H9 (cell line): ENCODE measurements around the gene CCL13. TPM values are rescaled to one million over a fixed set of nuclear protein-coding genes. Genes with fewer than 3 reads are reported as not detected.

Source experiments
- DNase-seq: peaks from one replicate; pipeline ENCODE4 v3.0.0-alpha.2; 2017
- H2AFZ ChIP-seq: one replicate; pipeline ENCODE4 v1.6.1; 2013; ENCODE audit warnings: mild to moderate bottlenecking, low read length, control low read depth, moderate library complexity
- H2AK5ac ChIP-seq: 2 replicates; pipeline ENCODE4 v1.6.1; 2013; ENCODE audit warnings: low read length, control low read depth, mixed read lengths; ENCODE audit not compliant: insufficient read length
- H2BK120ac ChIP-seq: one replicate; pipeline ENCODE4 v1.6.1; 2013; ENCODE audit warnings: low read depth, mild to moderate bottlenecking, low read length, control low read depth, inconsistent platforms; ENCODE audit not compliant: poor library complexity, severe bottlenecking
- H2BK12ac ChIP-seq: 2 replicates; pipeline ENCODE4 v1.6.1; 2013; ENCODE audit warnings: low read length, control low read depth, mixed read lengths, low read depth; ENCODE audit not compliant: insufficient read length
- H2BK15ac ChIP-seq: 2 replicates; pipeline ENCODE4 v1.6.1; 2013; ENCODE audit warnings: low read depth, low read length, control low read depth
- H2BK20ac ChIP-seq: one replicate; pipeline ENCODE4 v1.6.1; 2013; ENCODE audit warnings: low read depth, mild to moderate bottlenecking, low read length, control low read depth, inconsistent platforms; ENCODE audit not compliant: poor library complexity, severe bottlenecking
- H2BK5ac ChIP-seq: 2 replicates; pipeline ENCODE4 v1.6.1; 2013; ENCODE audit warnings: low read length, control low read depth, mixed read lengths; ENCODE audit not compliant: insufficient read length
- H3K14ac ChIP-seq: 2 replicates; pipeline ENCODE4 v1.6.1; 2013; ENCODE audit warnings: low read length, control low read depth; ENCODE audit not compliant: insufficient read depth
- H3K18ac ChIP-seq: 2 replicates; pipeline ENCODE4 v1.6.1; 2013; ENCODE audit warnings: low read depth, mild to moderate bottlenecking, mixed read lengths, low read length, control low read depth; ENCODE audit not compliant: insufficient read length
- H3K23ac ChIP-seq: 2 replicates; pipeline ENCODE4 v1.6.1; 2013; ENCODE audit warnings: low read length, control low read depth, mixed read lengths, low read depth; ENCODE audit not compliant: insufficient read length
- H3K23me2 ChIP-seq: 2 replicates; pipeline ENCODE4 v1.6.1; 2013; ENCODE audit warnings: low read depth, mild to moderate bottlenecking, mixed read lengths, low read length, control low read depth; ENCODE audit not compliant: insufficient read length, poor library complexity, severe bottlenecking
- H3K27ac ChIP-seq: 2 replicates; pipeline ENCODE4 v1.5.1; 2013; ENCODE audit warnings: low read length, control low read depth, mixed read lengths, low read depth; ENCODE audit not compliant: insufficient read length
- H3K27me3 ChIP-seq: 2 replicates; pipeline ENCODE4 v1.6.1; 2013; ENCODE audit warnings: low read length, control low read depth, inconsistent platforms; ENCODE audit not compliant: insufficient read depth
- H3K4ac ChIP-seq: 2 replicates; pipeline ENCODE4 v1.6.1; 2013; ENCODE audit warnings: low read depth, mild to moderate bottlenecking, control low read depth, inconsistent platforms, low read length, moderate library complexity
- H3K4me1 ChIP-seq: 2 replicates; pipeline ENCODE4 v1.6.1; 2013; ENCODE audit warnings: low read length, control low read depth, inconsistent platforms; ENCODE audit not compliant: insufficient read depth
- H3K4me2 ChIP-seq: 2 replicates; pipeline ENCODE4 v1.6.1; 2013; ENCODE audit warnings: low read length, control low read depth, mixed read lengths; ENCODE audit not compliant: insufficient read length, insufficient read depth
- H3K56ac ChIP-seq: 2 replicates; pipeline ENCODE4 v1.6.1; 2013; ENCODE audit warnings: low read depth, mild to moderate bottlenecking, mixed read lengths, low read length, control low read depth; ENCODE audit not compliant: insufficient read length
- H3K79me1 ChIP-seq: 2 replicates; pipeline ENCODE4 v1.6.1; 2013; ENCODE audit warnings: low read depth, mild to moderate bottlenecking, moderate library complexity, low read length, control low read depth, inconsistent platforms; ENCODE audit not compliant: insufficient read depth, poor library complexity, severe bottlenecking
- H3K79me2 ChIP-seq: 2 replicates; pipeline ENCODE4 v1.6.1; 2013; ENCODE audit warnings: low read length, control low read depth, inconsistent platforms; ENCODE audit not compliant: insufficient read depth
- H3K9ac ChIP-seq: 2 replicates; pipeline ENCODE4 v1.6.1; 2013; ENCODE audit warnings: low read length, control low read depth, mixed read lengths; ENCODE audit not compliant: insufficient read length; ENCODE audit errors: extremely low read depth
- H3K9me3 ChIP-seq: one replicate; pipeline ENCODE4 v1.6.1; 2013; ENCODE audit warnings: low read depth, low read length, inconsistent platforms; ENCODE audit not compliant: control insufficient read depth
- H3T11ph ChIP-seq: one replicate; pipeline ENCODE4 v1.6.1; 2013; ENCODE audit warnings: mild to moderate bottlenecking, low read length, control low read depth, inconsistent platforms
- H4K20me1 ChIP-seq: one replicate; pipeline ENCODE4 v1.6.1; 2013; ENCODE audit not compliant: control insufficient read depth, insufficient read length, insufficient read depth
- H4K5ac ChIP-seq: 2 replicates; pipeline ENCODE4 v1.6.1; 2013; ENCODE audit warnings: low read depth, mild to moderate bottlenecking, mixed read lengths, low read length, control low read depth; ENCODE audit not compliant: insufficient read length
- H4K8ac ChIP-seq: replicated peaks from 2 replicates; pipeline ENCODE4 v1.6.1; 2013; ENCODE audit warnings: low read length, control low read depth, mixed read lengths, low read depth; ENCODE audit not compliant: insufficient read length
- H4K91ac ChIP-seq: 2 replicates; pipeline ENCODE4 v1.6.1; 2013; ENCODE audit warnings: low read depth, mild to moderate bottlenecking, moderate library complexity, mixed read lengths, low read length, control low read depth; ENCODE audit not compliant: insufficient read length
- H3K27ac Mint-ChIP-seq, 3 experiments: 2 replicates in 2 of 3; 3 replicates in 1 of 3; pipeline ENCODE4 v1.8.0; 2020 to 2021; ENCODE audit warnings: mixed read lengths in 3 of 3, mild to moderate bottlenecking in 1 of 3, moderate library complexity in 1 of 3
- H3K27me3 Mint-ChIP-seq: 2 replicates; pipeline ENCODE4 v1.8.0; 2021; ENCODE audit warnings: low read depth, mild to moderate bottlenecking, moderate library complexity, mixed read lengths
- H3K36me3 Mint-ChIP-seq, 3 experiments: 2 replicates in 2 of 3; 3 replicates in 1 of 3; pipeline ENCODE4 v1.8.0; 2020 to 2021; ENCODE audit warnings: low read depth in 3 of 3, mixed read lengths in 3 of 3; ENCODE audit not compliant: insufficient read depth in 1 of 3
- H3K4me1 Mint-ChIP-seq, 2 experiments: 2 replicates each; pipeline ENCODE4 v1.8.0; 2020; ENCODE audit warnings: mixed read lengths in 2 of 2
- H3K4me3 Mint-ChIP-seq, 2 experiments: 2 replicates in 1 of 2; 3 replicates in 1 of 2; pipeline ENCODE4 v1.8.0; 2020 to 2021; ENCODE audit warnings: mild to moderate bottlenecking in 2 of 2, mixed read lengths in 2 of 2, moderate library complexity in 1 of 2
- H3K9me3 Mint-ChIP-seq, 2 experiments: 2 replicates in 1 of 2; 3 replicates in 1 of 2; pipeline ENCODE4 v1.8.0; 2020; ENCODE audit warnings: mild to moderate bottlenecking in 2 of 2, mixed read lengths in 2 of 2, moderate library complexity in 1 of 2
- WGBS: extraction: QIAGEN DNeasy Blood & Tissue Kit; methylation state at CpG from one replicate; pipeline ENCODE4 v1.1.7; 2013; ENCODE audit warnings: missing lambda C conversion rate, low lambda C conversion rate, mixed read lengths; ENCODE audit not compliant: insufficient read length; ENCODE audit errors: extremely low coverage; 5-methylcytosine and 5-hydroxymethylcytosine counted together
- total RNA-seq: library from RNA; stranded (reverse); gene quantifications from 2 replicates; pipeline ENCODE4 v1.2.1, GENCODE V29; 2021
- TF ChIP-seq, protein P1 (sequence below): fragments of 200-600 bp; sonication (generic); conservative IDR thresholded peaks from 3 replicates; pipeline ENCODE4 v1.8.0; 2021; ENCODE audit warnings: antibody characterized with exemption, mild to moderate bottlenecking

The CCL13 gene
- total RNA-seq, 1 experiment from 2014 or later: not detected

DNA sequence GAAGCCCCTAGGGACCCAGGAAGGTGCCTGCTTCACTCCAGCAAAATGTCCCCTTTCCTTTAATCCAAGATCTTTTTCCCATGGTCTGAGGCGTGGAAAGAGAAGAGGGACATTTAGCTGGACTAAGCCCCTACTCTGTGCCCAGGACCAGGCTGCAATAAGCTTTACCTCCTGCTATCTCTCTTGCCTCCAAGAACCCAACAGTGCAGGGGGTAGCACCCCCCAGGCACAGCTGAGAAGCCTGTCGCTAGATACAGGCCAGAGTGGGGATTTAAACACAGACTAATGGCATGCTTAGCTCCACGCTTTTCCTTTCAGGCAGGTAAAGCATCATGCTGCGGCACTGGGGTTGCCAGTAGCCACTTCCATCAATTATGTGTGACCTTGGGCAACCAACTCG, 31.3 kb downstream of the CCL13 start:
- Histone ChIP-seq H3K27ac (no peak overlapping the region), H2BK120ac (no peak overlapping the region), H3K56ac (no peak overlapping the region), H3K9ac (no peak overlapping the region), H3K79me2 (no peaks in the 10 kb centered on the region), H3K4ac (no peak overlapping the region), H2BK20ac (no peak overlapping the region), H3K27me3 (no peaks in the 10 kb centered on the region), H3K79me1 (no peaks in the 10 kb centered on the region), H3K4me2 (no peak overlapping the region), H2BK5ac (no peak overlapping the region), H4K8ac (no peak overlapping the region), H3K14ac (no peak overlapping the region), H4K20me1 (no peaks in the 10 kb centered on the region), H3K9me3 (no peaks in the 10 kb centered on the region), H2BK15ac (no peak overlapping the region), H3T11ph (no peak overlapping the region), H2AFZ (no peak overlapping the region), H3K18ac (no peak overlapping the region), H3K4me1 (no peaks in the 10 kb centered on the region), H3K23me2 (no peaks in the 10 kb centered on the region), H4K91ac (no peak overlapping the region), H2AK5ac (no peak overlapping the region), H4K5ac (no peak overlapping the region), H3K23ac (no peak overlapping the region), H2BK12ac (no peak overlapping the region)
- peaks cover 9 to 11% of the 10 kb centered on the region in 2 experiments; a peak in 3 of 4 replicates for H3K4me1 Mint-ChIP-seq
- TF ChIP-seq, protein P1, sequence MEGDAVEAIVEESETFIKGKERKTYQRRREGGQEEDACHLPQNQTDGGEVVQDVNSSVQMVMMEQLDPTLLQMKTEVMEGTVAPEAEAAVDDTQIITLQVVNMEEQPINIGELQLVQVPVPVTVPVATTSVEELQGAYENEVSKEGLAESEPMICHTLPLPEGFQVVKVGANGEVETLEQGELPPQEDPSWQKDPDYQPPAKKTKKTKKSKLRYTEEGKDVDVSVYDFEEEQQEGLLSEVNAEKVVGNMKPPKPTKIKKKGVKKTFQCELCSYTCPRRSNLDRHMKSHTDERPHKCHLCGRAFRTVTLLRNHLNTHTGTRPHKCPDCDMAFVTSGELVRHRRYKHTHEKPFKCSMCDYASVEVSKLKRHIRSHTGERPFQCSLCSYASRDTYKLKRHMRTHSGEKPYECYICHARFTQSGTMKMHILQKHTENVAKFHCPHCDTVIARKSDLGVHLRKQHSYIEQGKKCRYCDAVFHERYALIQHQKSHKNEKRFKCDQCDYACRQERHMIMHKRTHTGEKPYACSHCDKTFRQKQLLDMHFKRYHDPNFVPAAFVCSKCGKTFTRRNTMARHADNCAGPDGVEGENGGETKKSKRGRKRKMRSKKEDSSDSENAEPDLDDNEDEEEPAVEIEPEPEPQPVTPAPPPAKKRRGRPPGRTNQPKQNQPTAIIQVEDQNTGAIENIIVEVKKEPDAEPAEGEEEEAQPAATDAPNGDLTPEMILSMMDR: no peak
- no peaks in the 10 kb centered on the region for H3K9me3 Mint-ChIP-seq
- DNase-seq: peak; percentile 22
- H3K4me3 Mint-ChIP-seq: no peak overlapping the region
- peaks cover 17% of the 10 kb centered on the region for H3K27me3 Mint-ChIP-seq
- WGBS: no CpG with 5 or more reads among the region's 5 CpGs
- H3K27ac Mint-ChIP-seq: no peak overlapping the region
- no peaks in the 10 kb centered on the region for H3K36me3 Mint-ChIP-seq
